Right atrium auricular region (tissue), 2 donors: Measurements from ENCODE around the gene CFAP69. TPM values are rescaled to one million over a fixed set of nuclear protein-coding genes. Genes with fewer than 3 reads are reported as not detected.

Source experiments
- total RNA-seq, 2 donors: library from RNA; depleted of rRNA; stranded (reverse); fragments of >200 nt; gene quantifications; one replicate each; pipeline ENCODE4 v1.1.0, GENCODE V29; 2016

Gene CFAP69
- total RNA-seq, 2 donors from 2014 or later = 1.2 to 3.7 TPM

Other genes starting within 250 kb of the CFAP69 start
- 1 to 10 TPM; 1.8 to 8.7 TPM for gene STEAP1, start 90.7 kb upstream of the CFAP69 start, total RNA-seq
- gene STEAP2, start 33.4 kb upstream of the CFAP69 start, total RNA-seq = 10 to 100 TPM; 22.2 to 26.7 TPM
- not detected for gene FAM237B, start 76.1 kb downstream of the CFAP69 start, total RNA-seq
- 1 to 10 TPM; 7.1 to 7.5 TPM for gene GTPBP10, start 101.5 kb downstream of the CFAP69 start, total RNA-seq
- 10 to 100 TPM; 28.8 to 34.0 TPM for gene CLDN12, start 158.3 kb downstream of the CFAP69 start, total RNA-seq
- gene PTTG1IP2, start 224.5 kb downstream of the CFAP69 start, total RNA-seq = not detected